HCT116 (cell line): ENCODE measurements around the gene OTUD7B. TPM values are rescaled to one million over a fixed set of nuclear protein-coding genes. Genes with fewer than 3 reads are reported as not detected.

ENCODE experiments used
- ATAC-seq: fragments of 200-7000 bp; cut with Tn5 transposase; 2 replicates; pipeline ENCODE4 v1.9.1; 2020; ENCODE audit warnings: mild to moderate bottlenecking, moderate library complexity
- BruUV-seq: library from RNA; stranded (reverse); fragments of 400-500 nt; replicated peaks from 2 replicates; lab custom pipeline; 2021; lab: Mats Ljungman, UMichigan
- CTCF ChIA-PET: fragments of 300-600 bp; sonication (Branson Sonifier 250); formaldehyde crosslinking; loops from one replicate; lab custom pipeline; 2021; ENCODE audit warnings: antibody characterized with exemption; lab: Charles Lee
- POLR2A ChIA-PET: fragments of 300-600, 350-600 bp; sonication (Branson Sonifier 250); formaldehyde crosslinking; loops from one replicate; lab custom pipeline; 2021; ENCODE audit warnings: antibody characterized with exemption; lab: Charles Lee
- RAD21 ChIA-PET, 2 experiments: fragments of 300-600 bp; sonication (Branson Sonifier 250); formaldehyde crosslinking; loops; one replicate each; lab custom pipeline; 2023; ENCODE audit warnings: low total read pairs in 2 of 2; ENCODE audit not compliant: uncharacterized antibody in 2 of 2, unreplicated experiment in 2 of 2, low non-redundant PET in 1 of 2; lab: Charles Lee
- DNase-seq: peaks from one replicate; pipeline ENCODE4 v3.0.0-alpha.2; 2010; ENCODE audit warnings: low read depth, low spot score
- H2AFZ ChIP-seq: fragments of 200-600 bp; shearing (Covaris generic), sonication (generic); 2 replicates; pipeline ENCODE4 v1.6.1; 2017; ENCODE audit warnings: low read depth, mixed run types, mixed read lengths, antibody characterized with exemption, low read length; ENCODE audit not compliant: poor library complexity, severe bottlenecking
- H3K27ac ChIP-seq: 2 replicates; pipeline ENCODE4 v1.5.1; 2012; ENCODE audit warnings: low read depth, low read length
- H3K27me3 ChIP-seq: fragments of 200-600 bp; sonication (generic); 2 replicates; pipeline ENCODE4 v1.6.1; 2016; ENCODE audit warnings: mixed run types, low read length, mixed read lengths; ENCODE audit not compliant: insufficient read depth
- H3K36me3 ChIP-seq, 2 experiments: fragments of 200-500 bp in 1 of 2; fragments of 200-600 bp in 1 of 2; sonication (Bioruptor generic) in 1 of 2; sonication (generic) in 1 of 2; 2 replicates each; pipeline versions ENCODE4 v1.5.1 to v1.6.1; 2014 to 2016; ENCODE audit warnings: low read length in 2 of 2, inconsistent platforms in 1 of 2, mixed read lengths in 1 of 2, mixed run types in 1 of 2; ENCODE audit not compliant: insufficient read depth in 2 of 2, control insufficient read depth in 1 of 2
- H3K4me1 ChIP-seq, 2 experiments: fragments of 200-600 bp in 1 of 2; sonication (generic) in 1 of 2; 2 replicates each; pipeline versions ENCODE4 v1.5.1 to v1.6.1; 2012 to 2017; ENCODE audit warnings: low read length in 2 of 2, inconsistent platforms in 1 of 2, mild to moderate bottlenecking in 1 of 2, mixed read lengths in 1 of 2, mixed run types in 1 of 2, moderate library complexity in 1 of 2; ENCODE audit not compliant: insufficient read depth in 2 of 2, control insufficient read depth in 1 of 2
- H3K4me2 ChIP-seq: fragments of 200-600 bp; sonication (generic); 2 replicates; pipeline ENCODE4 v1.6.1; 2017; ENCODE audit warnings: mixed run types, low read length, mixed read lengths
- H3K4me3 ChIP-seq, 2 experiments: fragments of 200-600 bp in 1 of 2; sonication (generic) in 1 of 2; replicated peaks in 1 of 2; 2 replicates each; pipeline ENCODE4 v1.5.1; 2011 to 2016; ENCODE audit warnings: low read length in 2 of 2, control low read depth in 1 of 2, low read depth in 1 of 2, mild to moderate bottlenecking in 1 of 2, mixed read lengths in 1 of 2, mixed run types in 1 of 2
- H3K79me2 ChIP-seq: fragments of 200-600 bp; sonication (generic); 2 replicates; pipeline ENCODE4 v1.6.1; 2017; ENCODE audit warnings: mild to moderate bottlenecking, mixed run types, low read length, moderate library complexity, mixed read lengths; ENCODE audit not compliant: insufficient read depth
- H3K9ac ChIP-seq: fragments of 200-600 bp; sonication (generic); 2 replicates; pipeline ENCODE4 v1.6.1; 2016; ENCODE audit warnings: low read length, mixed read lengths
- H3K9me2 ChIP-seq: fragments of 200-600 bp; sonication (generic), shearing (Covaris generic); 2 replicates; pipeline ENCODE4 v1.6.1; 2017; ENCODE audit warnings: mixed run types, mild to moderate bottlenecking, moderate library complexity; ENCODE audit not compliant: insufficient read depth
- H3K9me3 ChIP-seq, 2 experiments: fragments of 200-500 bp in 1 of 2; fragments of 200-600 bp in 1 of 2; sonication (Bioruptor generic) in 1 of 2; sonication (generic) in 1 of 2; 2 replicates each; pipeline ENCODE4 v1.6.1; 2014 to 2017; ENCODE audit warnings: low read length in 2 of 2, mixed read lengths in 2 of 2, inconsistent platforms in 1 of 2, low read depth in 1 of 2, mild to moderate bottlenecking in 1 of 2, mixed run types in 1 of 2, moderate library complexity in 1 of 2; ENCODE audit not compliant: control insufficient read depth in 1 of 2, insufficient read depth in 1 of 2
- H4K20me1 ChIP-seq: fragments of 200-600 bp; sonication (generic), shearing (Covaris generic); 2 replicates; pipeline ENCODE4 v1.6.1; 2017; ENCODE audit warnings: mixed run types, mild to moderate bottlenecking, moderate library complexity; ENCODE audit not compliant: insufficient read depth
- EGR1 ChIP-seq: IDR thresholded peaks from 2 replicates; pipeline ENCODE4 v1.6.1; 2012; ENCODE audit warnings: low read depth
- ELF1 ChIP-seq: IDR thresholded peaks from 2 replicates; pipeline ENCODE4 v1.6.1; 2012; ENCODE audit warnings: low read depth, borderline replicate concordance
- EZH2 ChIP-seq: fragments of 200-600 bp; sonication (generic); IDR thresholded peaks from 2 replicates; pipeline ENCODE4 v1.6.1; 2017; ENCODE audit warnings: antibody characterized with exemption, mixed run types
- FOSL1 ChIP-seq: IDR thresholded peaks from 2 replicates; pipeline ENCODE4 v1.6.1; 2012; ENCODE audit warnings: low read depth
- JUND ChIP-seq: IDR thresholded peaks from 2 replicates; pipeline ENCODE4 v1.6.1; 2012
- POLR2A ChIP-seq: IDR thresholded peaks from 2 replicates; pipeline ENCODE4 v1.7.0; 2011; ENCODE audit warnings: borderline replicate concordance; ENCODE audit not compliant: insufficient read depth, insufficient read length; ENCODE audit errors: extremely low read depth
- POLR2AphosphoS5 ChIP-seq: IDR thresholded peaks from 2 replicates; pipeline ENCODE4 v1.6.1; 2011; ENCODE audit warnings: mild to moderate bottlenecking, low read depth, low read length, moderate library complexity
- SP1 ChIP-seq: IDR thresholded peaks from 2 replicates; pipeline ENCODE4 v1.6.1; 2012; ENCODE audit warnings: low read depth
- SRF ChIP-seq: IDR thresholded peaks from 2 replicates; pipeline ENCODE4 v1.6.1; 2012; ENCODE audit warnings: low read depth
- TCF7L2 ChIP-seq: IDR thresholded peaks from 2 replicates; pipeline ENCODE4 v1.7.0; 2011; ENCODE audit warnings: borderline replicate concordance, inconsistent platforms; ENCODE audit not compliant: insufficient read depth, insufficient read length; ENCODE audit errors: extremely low read depth
- YY1 ChIP-seq: IDR thresholded peaks from 2 replicates; pipeline ENCODE4 v1.6.1; 2011; ENCODE audit warnings: low read length, low read depth, moderate library complexity, mild to moderate bottlenecking; ENCODE audit not compliant: insufficient replicate concordance; ENCODE audit errors: extremely low read depth
- ZFX ChIP-seq: fragments of 450-650 bp; IDR thresholded peaks from 2 replicates; pipeline ENCODE4 v1.6.1; 2017
- ZNF274 ChIP-seq: fragments of 200-500 bp; sonication (Bioruptor generic); IDR thresholded peaks from 2 replicates; pipeline ENCODE4 v1.6.1; 2014; ENCODE audit warnings: mild to moderate bottlenecking, low read depth, low read length, inconsistent platforms
- intact Hi-C: fragments of 100-400 bp; cut with micrococcal nuclease; formaldehyde crosslinking; loops from 2 replicates; pipeline ENCODE4 v1.10.0; 2022
- total RNA-seq: library from RNA; stranded (reverse); gene quantifications from one replicate; pipeline ENCODE4 v1.2.1, GENCODE V29; 2021; ENCODE audit not compliant: unreplicated experiment
- TF ChIP-seq, protein P1 (sequence below): IDR thresholded peaks from 2 replicates; pipeline ENCODE4 v1.6.1; 2012; ENCODE audit warnings: low read depth
- TF ChIP-seq, protein P2 (sequence below), 3 experiments: fragments of 200-600 bp in 1 of 3; sonication (generic) in 1 of 3; IDR thresholded peaks in 2 of 3; conservative IDR thresholded peaks in 1 of 3; 2 replicates each; pipeline ENCODE4 v1.5.1; 2012 to 2017; ENCODE audit warnings: low read depth in 2 of 3, low read length in 2 of 3, antibody characterized with exemption in 1 of 3, borderline replicate concordance in 1 of 3, control low read depth in 1 of 3, mild to moderate bottlenecking in 1 of 3, mixed read lengths in 1 of 3, mixed run types in 1 of 3, moderate library complexity in 1 of 3; ENCODE audit not compliant: insufficient read depth in 1 of 3
- TF ChIP-seq, protein P3 (sequence below): IDR thresholded peaks from 2 replicates; pipeline ENCODE4 v1.6.1; 2012

OTUD7B gene
- total RNA-seq, 1 experiment from 2014 or later = 23.7 TPM

DNA sequence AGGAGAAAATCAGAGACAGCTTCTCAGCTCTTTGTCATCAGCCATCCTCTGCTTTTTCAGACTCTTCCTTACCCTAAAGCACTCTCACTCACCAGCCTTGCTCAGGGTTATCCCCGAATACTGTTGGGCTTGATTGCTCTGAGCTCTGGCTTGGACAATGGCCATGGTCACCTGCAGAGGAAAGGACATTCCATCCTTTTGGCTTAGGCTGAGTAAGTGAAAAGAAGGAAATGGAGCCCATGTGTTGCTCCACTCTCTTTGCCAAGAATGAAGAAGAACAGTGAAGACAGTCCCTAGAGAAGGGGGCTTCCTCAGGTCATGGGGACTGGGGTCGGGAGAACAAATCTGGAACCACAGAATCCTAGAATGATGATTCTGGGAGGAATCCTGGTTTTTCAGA, 76.2 kb downstream of the OTUD7B start (continued):
- no peak for TF ChIP-seq FOSL1

DNA sequence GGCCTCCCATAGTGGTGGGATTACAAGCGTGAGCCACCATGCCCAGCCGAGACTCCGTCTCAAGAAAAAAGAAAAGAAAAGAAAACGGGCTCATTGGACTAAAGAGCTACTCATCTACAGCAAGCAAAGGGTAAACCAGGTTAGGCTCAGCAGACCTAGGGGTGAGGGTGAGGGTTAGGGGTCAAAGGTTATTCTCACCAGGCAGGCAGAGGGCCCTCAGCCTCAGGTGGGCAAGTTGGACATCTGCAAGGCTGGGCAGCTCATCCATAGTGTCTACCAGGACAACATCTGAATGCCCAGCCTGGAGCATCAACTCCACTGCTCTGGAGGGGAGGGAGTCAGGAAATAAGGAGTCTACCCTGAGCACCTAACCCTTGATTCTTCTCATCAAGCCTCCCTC, 77.3 kb downstream of the OTUD7B start:
- intact Hi-C loops = no loop called here
- ChIA-PET CTCF (no interaction called here), RAD21 (no interaction called here), POLR2A (no interaction called here)
- TF ChIP-seq SRF (no peak), ZFX (no peak), EGR1 (no peak), ELF1 (no peak), YY1 (no peak), ZNF274 (no peak), JUND (no peak), POLR2A (no peak), EZH2 (no peak), POLR2AphosphoS5 (no peak), FOSL1 (no peak), SP1 (no peak), TCF7L2 (no peak)
- TF ChIP-seq, protein P1, sequence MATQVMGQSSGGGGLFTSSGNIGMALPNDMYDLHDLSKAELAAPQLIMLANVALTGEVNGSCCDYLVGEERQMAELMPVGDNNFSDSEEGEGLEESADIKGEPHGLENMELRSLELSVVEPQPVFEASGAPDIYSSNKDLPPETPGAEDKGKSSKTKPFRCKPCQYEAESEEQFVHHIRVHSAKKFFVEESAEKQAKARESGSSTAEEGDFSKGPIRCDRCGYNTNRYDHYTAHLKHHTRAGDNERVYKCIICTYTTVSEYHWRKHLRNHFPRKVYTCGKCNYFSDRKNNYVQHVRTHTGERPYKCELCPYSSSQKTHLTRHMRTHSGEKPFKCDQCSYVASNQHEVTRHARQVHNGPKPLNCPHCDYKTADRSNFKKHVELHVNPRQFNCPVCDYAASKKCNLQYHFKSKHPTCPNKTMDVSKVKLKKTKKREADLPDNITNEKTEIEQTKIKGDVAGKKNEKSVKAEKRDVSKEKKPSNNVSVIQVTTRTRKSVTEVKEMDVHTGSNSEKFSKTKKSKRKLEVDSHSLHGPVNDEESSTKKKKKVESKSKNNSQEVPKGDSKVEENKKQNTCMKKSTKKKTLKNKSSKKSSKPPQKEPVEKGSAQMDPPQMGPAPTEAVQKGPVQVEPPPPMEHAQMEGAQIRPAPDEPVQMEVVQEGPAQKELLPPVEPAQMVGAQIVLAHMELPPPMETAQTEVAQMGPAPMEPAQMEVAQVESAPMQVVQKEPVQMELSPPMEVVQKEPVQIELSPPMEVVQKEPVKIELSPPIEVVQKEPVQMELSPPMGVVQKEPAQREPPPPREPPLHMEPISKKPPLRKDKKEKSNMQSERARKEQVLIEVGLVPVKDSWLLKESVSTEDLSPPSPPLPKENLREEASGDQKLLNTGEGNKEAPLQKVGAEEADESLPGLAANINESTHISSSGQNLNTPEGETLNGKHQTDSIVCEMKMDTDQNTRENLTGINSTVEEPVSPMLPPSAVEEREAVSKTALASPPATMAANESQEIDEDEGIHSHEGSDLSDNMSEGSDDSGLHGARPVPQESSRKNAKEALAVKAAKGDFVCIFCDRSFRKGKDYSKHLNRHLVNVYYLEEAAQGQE = no peak
- TF ChIP-seq, protein P2, sequence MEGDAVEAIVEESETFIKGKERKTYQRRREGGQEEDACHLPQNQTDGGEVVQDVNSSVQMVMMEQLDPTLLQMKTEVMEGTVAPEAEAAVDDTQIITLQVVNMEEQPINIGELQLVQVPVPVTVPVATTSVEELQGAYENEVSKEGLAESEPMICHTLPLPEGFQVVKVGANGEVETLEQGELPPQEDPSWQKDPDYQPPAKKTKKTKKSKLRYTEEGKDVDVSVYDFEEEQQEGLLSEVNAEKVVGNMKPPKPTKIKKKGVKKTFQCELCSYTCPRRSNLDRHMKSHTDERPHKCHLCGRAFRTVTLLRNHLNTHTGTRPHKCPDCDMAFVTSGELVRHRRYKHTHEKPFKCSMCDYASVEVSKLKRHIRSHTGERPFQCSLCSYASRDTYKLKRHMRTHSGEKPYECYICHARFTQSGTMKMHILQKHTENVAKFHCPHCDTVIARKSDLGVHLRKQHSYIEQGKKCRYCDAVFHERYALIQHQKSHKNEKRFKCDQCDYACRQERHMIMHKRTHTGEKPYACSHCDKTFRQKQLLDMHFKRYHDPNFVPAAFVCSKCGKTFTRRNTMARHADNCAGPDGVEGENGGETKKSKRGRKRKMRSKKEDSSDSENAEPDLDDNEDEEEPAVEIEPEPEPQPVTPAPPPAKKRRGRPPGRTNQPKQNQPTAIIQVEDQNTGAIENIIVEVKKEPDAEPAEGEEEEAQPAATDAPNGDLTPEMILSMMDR (IDR thresholded peaks at IDR 0.05 in 2 of 3, conservative IDR thresholded peaks at IDR 0.05 in 1 of 3; ENCODE audit: borderline replicate concordance in 1 of 3, insufficient read depth in 1 of 3, low read depth in 2 of 3, low read length in 2 of 3) = no peak
- TF ChIP-seq, protein P3, sequence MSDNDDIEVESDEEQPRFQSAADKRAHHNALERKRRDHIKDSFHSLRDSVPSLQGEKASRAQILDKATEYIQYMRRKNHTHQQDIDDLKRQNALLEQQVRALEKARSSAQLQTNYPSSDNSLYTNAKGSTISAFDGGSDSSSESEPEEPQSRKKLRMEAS = no peak
- no peak for DNase-seq
- no peak overlapping the region for H3K9ac ChIP-seq
- ATAC-seq = no peak
- H3K4me3 ChIP-seq = no peak overlapping the region
- peaks cover 21 to 45% of the 10 kb centered on the region in 2 experiments for H3K4me1 ChIP-seq
- no peaks in the 10 kb centered on the region for H4K20me1 ChIP-seq
- H3K27me3 ChIP-seq = no peaks in the 10 kb centered on the region
- no peaks in the 10 kb centered on the region for H3K9me3 ChIP-seq
- no peak overlapping the region for H2AFZ ChIP-seq
- no peak overlapping the region for H3K27ac ChIP-seq
- H3K9me2 ChIP-seq = no peaks in the 10 kb centered on the region
- 0 out of 2 replicates have a peak, but pooled peaks cover under 1% of the 10 kb centered on the region for H3K79me2 ChIP-seq
- H3K4me2 ChIP-seq = no peak overlapping the region
- no TSS peak for BruUV-seq
- H3K36me3 ChIP-seq = no peaks in the 10 kb centered on the region
